H9 (cell line): ENCODE data around the gene ATG13. TPM values are rescaled to one million over a fixed set of nuclear protein-coding genes. Genes with fewer than 3 reads are reported as not detected.
A peak's percentile ranks its signal among the peaks of the same experiment; 100 is the strongest.

Experiments
- DNase-seq: peaks from one replicate; pipeline ENCODE4 v3.0.0-alpha.2; 2017
- H2AFZ ChIP-seq: one replicate; pipeline ENCODE4 v1.6.1; 2013; ENCODE audit warnings: mild to moderate bottlenecking, low read length, control low read depth, moderate library complexity
- H2AK5ac ChIP-seq: 2 replicates; pipeline ENCODE4 v1.6.1; 2013; ENCODE audit warnings: low read length, control low read depth, mixed read lengths; ENCODE audit not compliant: insufficient read length
- H2BK120ac ChIP-seq: one replicate; pipeline ENCODE4 v1.6.1; 2013; ENCODE audit warnings: low read depth, mild to moderate bottlenecking, low read length, control low read depth, inconsistent platforms; ENCODE audit not compliant: poor library complexity, severe bottlenecking
- H2BK12ac ChIP-seq: 2 replicates; pipeline ENCODE4 v1.6.1; 2013; ENCODE audit warnings: low read length, control low read depth, mixed read lengths, low read depth; ENCODE audit not compliant: insufficient read length
- H2BK15ac ChIP-seq: 2 replicates; pipeline ENCODE4 v1.6.1; 2013; ENCODE audit warnings: low read depth, low read length, control low read depth
- H2BK20ac ChIP-seq: one replicate; pipeline ENCODE4 v1.6.1; 2013; ENCODE audit warnings: low read depth, mild to moderate bottlenecking, low read length, control low read depth, inconsistent platforms; ENCODE audit not compliant: poor library complexity, severe bottlenecking
- H2BK5ac ChIP-seq: 2 replicates; pipeline ENCODE4 v1.6.1; 2013; ENCODE audit warnings: low read length, control low read depth, mixed read lengths; ENCODE audit not compliant: insufficient read length
- H3K14ac ChIP-seq: 2 replicates; pipeline ENCODE4 v1.6.1; 2013; ENCODE audit warnings: low read length, control low read depth; ENCODE audit not compliant: insufficient read depth
- H3K18ac ChIP-seq: 2 replicates; pipeline ENCODE4 v1.6.1; 2013; ENCODE audit warnings: low read depth, mild to moderate bottlenecking, mixed read lengths, low read length, control low read depth; ENCODE audit not compliant: insufficient read length
- H3K23ac ChIP-seq: 2 replicates; pipeline ENCODE4 v1.6.1; 2013; ENCODE audit warnings: low read length, control low read depth, mixed read lengths, low read depth; ENCODE audit not compliant: insufficient read length
- H3K23me2 ChIP-seq: 2 replicates; pipeline ENCODE4 v1.6.1; 2013; ENCODE audit warnings: low read depth, mild to moderate bottlenecking, mixed read lengths, low read length, control low read depth; ENCODE audit not compliant: insufficient read length, poor library complexity, severe bottlenecking
- H3K27ac ChIP-seq: 2 replicates; pipeline ENCODE4 v1.5.1; 2013; ENCODE audit warnings: low read length, control low read depth, mixed read lengths, low read depth; ENCODE audit not compliant: insufficient read length
- H3K27me3 ChIP-seq: 2 replicates; pipeline ENCODE4 v1.6.1; 2013; ENCODE audit warnings: low read length, control low read depth, inconsistent platforms; ENCODE audit not compliant: insufficient read depth
- H3K4ac ChIP-seq: 2 replicates; pipeline ENCODE4 v1.6.1; 2013; ENCODE audit warnings: low read depth, mild to moderate bottlenecking, control low read depth, inconsistent platforms, low read length, moderate library complexity
- H3K4me1 ChIP-seq: 2 replicates; pipeline ENCODE4 v1.6.1; 2013; ENCODE audit warnings: low read length, control low read depth, inconsistent platforms; ENCODE audit not compliant: insufficient read depth
- H3K4me2 ChIP-seq: 2 replicates; pipeline ENCODE4 v1.6.1; 2013; ENCODE audit warnings: low read length, control low read depth, mixed read lengths; ENCODE audit not compliant: insufficient read length, insufficient read depth
- H3K56ac ChIP-seq: 2 replicates; pipeline ENCODE4 v1.6.1; 2013; ENCODE audit warnings: low read depth, mild to moderate bottlenecking, mixed read lengths, low read length, control low read depth; ENCODE audit not compliant: insufficient read length
- H3K79me1 ChIP-seq: 2 replicates; pipeline ENCODE4 v1.6.1; 2013; ENCODE audit warnings: low read depth, mild to moderate bottlenecking, moderate library complexity, low read length, control low read depth, inconsistent platforms; ENCODE audit not compliant: insufficient read depth, poor library complexity, severe bottlenecking
- H3K79me2 ChIP-seq: 2 replicates; pipeline ENCODE4 v1.6.1; 2013; ENCODE audit warnings: low read length, control low read depth, inconsistent platforms; ENCODE audit not compliant: insufficient read depth
- H3K9ac ChIP-seq: 2 replicates; pipeline ENCODE4 v1.6.1; 2013; ENCODE audit warnings: low read length, control low read depth, mixed read lengths; ENCODE audit not compliant: insufficient read length; ENCODE audit errors: extremely low read depth
- H3K9me3 ChIP-seq: one replicate; pipeline ENCODE4 v1.6.1; 2013; ENCODE audit warnings: low read depth, low read length, inconsistent platforms; ENCODE audit not compliant: control insufficient read depth
- H3T11ph ChIP-seq: one replicate; pipeline ENCODE4 v1.6.1; 2013; ENCODE audit warnings: mild to moderate bottlenecking, low read length, control low read depth, inconsistent platforms
- H4K20me1 ChIP-seq: one replicate; pipeline ENCODE4 v1.6.1; 2013; ENCODE audit not compliant: control insufficient read depth, insufficient read length, insufficient read depth
- H4K5ac ChIP-seq: 2 replicates; pipeline ENCODE4 v1.6.1; 2013; ENCODE audit warnings: low read depth, mild to moderate bottlenecking, mixed read lengths, low read length, control low read depth; ENCODE audit not compliant: insufficient read length
- H4K8ac ChIP-seq: replicated peaks from 2 replicates; pipeline ENCODE4 v1.6.1; 2013; ENCODE audit warnings: low read length, control low read depth, mixed read lengths, low read depth; ENCODE audit not compliant: insufficient read length
- H4K91ac ChIP-seq: 2 replicates; pipeline ENCODE4 v1.6.1; 2013; ENCODE audit warnings: low read depth, mild to moderate bottlenecking, moderate library complexity, mixed read lengths, low read length, control low read depth; ENCODE audit not compliant: insufficient read length
- H3K27ac Mint-ChIP-seq, 3 experiments: 2 replicates in 2 of 3; 3 replicates in 1 of 3; pipeline ENCODE4 v1.8.0; 2020 to 2021; ENCODE audit warnings: mixed read lengths in 3 of 3, mild to moderate bottlenecking in 1 of 3, moderate library complexity in 1 of 3
- H3K27me3 Mint-ChIP-seq: 2 replicates; pipeline ENCODE4 v1.8.0; 2021; ENCODE audit warnings: low read depth, mild to moderate bottlenecking, moderate library complexity, mixed read lengths
- H3K36me3 Mint-ChIP-seq, 3 experiments: 2 replicates in 2 of 3; 3 replicates in 1 of 3; pipeline ENCODE4 v1.8.0; 2020 to 2021; ENCODE audit warnings: low read depth in 3 of 3, mixed read lengths in 3 of 3; ENCODE audit not compliant: insufficient read depth in 1 of 3
- H3K4me1 Mint-ChIP-seq, 2 experiments: 2 replicates each; pipeline ENCODE4 v1.8.0; 2020; ENCODE audit warnings: mixed read lengths in 2 of 2
- H3K4me3 Mint-ChIP-seq, 2 experiments: 2 replicates in 1 of 2; 3 replicates in 1 of 2; pipeline ENCODE4 v1.8.0; 2020 to 2021; ENCODE audit warnings: mild to moderate bottlenecking in 2 of 2, mixed read lengths in 2 of 2, moderate library complexity in 1 of 2
- H3K9me3 Mint-ChIP-seq, 2 experiments: 2 replicates in 1 of 2; 3 replicates in 1 of 2; pipeline ENCODE4 v1.8.0; 2020; ENCODE audit warnings: mild to moderate bottlenecking in 2 of 2, mixed read lengths in 2 of 2, moderate library complexity in 1 of 2
- CTCF ChIP-seq: fragments of 200-600 bp; sonication (generic); conservative IDR thresholded peaks from 3 replicates; pipeline ENCODE4 v1.8.0; 2021; ENCODE audit warnings: antibody characterized with exemption, mild to moderate bottlenecking
- WGBS: extraction: QIAGEN DNeasy Blood & Tissue Kit; methylation state at CpG from one replicate; pipeline ENCODE4 v1.1.7; 2013; ENCODE audit warnings: missing lambda C conversion rate, low lambda C conversion rate, mixed read lengths; ENCODE audit not compliant: insufficient read length; ENCODE audit errors: extremely low coverage; 5-methylcytosine and 5-hydroxymethylcytosine counted together
- total RNA-seq: library from RNA; stranded (reverse); gene quantifications from 2 replicates; pipeline ENCODE4 v1.2.1, GENCODE V29; 2021

The ATG13 gene
- total RNA-seq, 1 experiment from 2014 or later = 79.1 TPM

- H3K27ac Mint-ChIP-seq = peak overlapping the region; percentile 66 to 94 (median 83); a peak in 5 of 7 replicates
- no peaks in the 10 kb centered on the region for H3K9me3 Mint-ChIP-seq
- H3K23me2 ChIP-seq = no peaks in the 10 kb centered on the region
- no peaks in the 10 kb centered on the region for H3K79me2 ChIP-seq
- H3K27ac ChIP-seq = no peak overlapping the region
- no peak overlapping the region for H2BK15ac ChIP-seq
- H3K36me3 Mint-ChIP-seq = no peaks in the 10 kb centered on the region
- no peak overlapping the region for H3T11ph ChIP-seq
- no peak overlapping the region for H3K4ac ChIP-seq
- H3K27me3 Mint-ChIP-seq = no peaks in the 10 kb centered on the region; the same call in 1 of the 2 replicates
- H4K8ac ChIP-seq = no peak overlapping the region
- no peak overlapping the region for H3K23ac ChIP-seq
- H2BK120ac ChIP-seq = no peak overlapping the region
- TF ChIP-seq CTCF = no peak
- H3K79me1 ChIP-seq = no peaks in the 10 kb centered on the region
- H3K18ac ChIP-seq = no peak overlapping the region
- H4K20me1 ChIP-seq = no peaks in the 10 kb centered on the region
- H3K9me3 ChIP-seq = no peaks in the 10 kb centered on the region
- no CpG with 5 or more reads among the region's 8 CpGs for WGBS
- no peak overlapping the region for H3K9ac ChIP-seq
- H3K4me2 ChIP-seq = no peak overlapping the region
- peaks cover 9 to 15% of the 10 kb centered on the region in 2 experiments for H3K4me1 Mint-ChIP-seq
- H3K14ac ChIP-seq = no peak overlapping the region
- no peak overlapping the region for H2BK12ac ChIP-seq
- no peak overlapping the region for H2BK20ac ChIP-seq
- no peak overlapping the region for H3K56ac ChIP-seq
- DNase-seq = no peak
- no peak overlapping the region for H3K4me3 Mint-ChIP-seq
- no peak overlapping the region for H4K91ac ChIP-seq
- no peak overlapping the region for H2AK5ac ChIP-seq
- 0 out of 2 replicates have a peak, but pooled peaks cover 3% of the 10 kb centered on the region for H3K4me1 ChIP-seq
- no peak overlapping the region for H2AFZ ChIP-seq
- no peak overlapping the region for H4K5ac ChIP-seq
- H3K27me3 ChIP-seq = no peaks in the 10 kb centered on the region
- H2BK5ac ChIP-seq = no peak overlapping the region
These were observed 106.7 kb downstream of the ATG13 start for GRCh38 chr11:46724088-46724487.

Other genes starting within 250 kb of the ATG13 start
- 392 and 407 TPM in 2 replicates for gene MDK, start 235.9 kb upstream of the ATG13 start, total RNA-seq
- gene CHRM4, start 225.8 kb upstream of the ATG13 start, total RNA-seq = 1.0 and 1.1 TPM in 2 replicates
- gene AMBRA1, start 23.5 kb upstream of the ATG13 start, total RNA-seq = 37.5 and 40.0 TPM in 2 replicates
- 6.3 and 7.3 TPM in 2 replicates for gene HARBI1, start 326 bp upstream of the ATG13 start, total RNA-seq
- gene ARHGAP1, start 83.1 kb downstream of the ATG13 start, total RNA-seq = 45.3 and 47.9 TPM in 2 replicates
- 16.6 and 16.9 TPM in 2 replicates for gene ZNF408, start 83.5 kb downstream of the ATG13 start, total RNA-seq
- gene F2, start 101.7 kb downstream of the ATG13 start, total RNA-seq = not detected in 2 replicates
- 172 and 190 TPM in 2 replicates for gene CKAP5, start 228.7 kb downstream of the ATG13 start, total RNA-seq